ENCODE results near the gene RPN1.
"Not testable (repeated sequence)": the region's sequence is repeated elsewhere in the genome, so short reads cannot be mapped to it uniquely, and the experiment has no call there.

RPN1 gene

GRCh38 chr3:128650096-128651050 is at the start of gene RPN1:
TSS of gene RPN1 (minus strand) at chr3:128650818. CDS start at chr3:128650800, 18 bp downstream.
- peak; percentile 85 for DNase-seq (ENCODE audit: low read depth, low spot score)

- DNase-seq (ENCODE audit: low read depth, low spot score) = no peak
Observed at GRCh38 chr3:128698211-128699047, 47.8 kb upstream of the RPN1 start.

- DNase-seq (ENCODE audit: low read depth, low spot score) = no peak
Observed at GRCh38 chr3:128697341-128697740, 46.7 kb upstream of the RPN1 start.

GRCh38 chr3:128693696-128694095 is 43.1 kb upstream of the RPN1 start:
- no peak for DNase-seq (ENCODE audit: low read depth, low spot score)

GRCh38 chr3:128689060-128689459 is 38.4 kb upstream of the RPN1 start:
- no peak for DNase-seq (ENCODE audit: low read depth, low spot score)

GRCh38 chr3:128686465-128686864 is 35.8 kb upstream of the RPN1 start:
- DNase-seq (ENCODE audit: low read depth, low spot score) = no peak

- no peak for DNase-seq (ENCODE audit: low read depth, low spot score)
Observed at GRCh38 chr3:128684986-128685726, 34.5 kb upstream of the RPN1 start.

GRCh38 chr3:128683957-128684356 is 33.3 kb upstream of the RPN1 start:
- no peak for DNase-seq (ENCODE audit: low read depth, low spot score)

- no peak for DNase-seq (ENCODE audit: low read depth, low spot score)
Observed at GRCh38 chr3:128681369-128681829, 30.8 kb upstream of the RPN1 start.

GRCh38 chr3:128680603-128681368 is 30.2 kb upstream of the RPN1 start:
- DNase-seq (ENCODE audit: low read depth, low spot score) = peak; percentile 96

GRCh38 chr3:128679338-128679737 is 28.7 kb upstream of the RPN1 start:
- no peak for DNase-seq (ENCODE audit: low read depth, low spot score)

GRCh38 chr3:128675802-128676201 is 25.2 kb upstream of the RPN1 start:
- DNase-seq (ENCODE audit: low read depth, low spot score) = not testable (repeated sequence)

GRCh38 chr3:128674161-128674784 is 23.7 kb upstream of the RPN1 start:
- no peak for DNase-seq (ENCODE audit: low read depth, low spot score)

- no peak for DNase-seq (ENCODE audit: low read depth, low spot score)
Observed at GRCh38 chr3:128667641-128668040, 17.0 kb upstream of the RPN1 start.

- no peak for DNase-seq (ENCODE audit: low read depth, low spot score)
Observed at GRCh38 chr3:128665362-128666021, 14.9 kb upstream of the RPN1 start.

GRCh38 chr3:128663151-128663550 is 12.5 kb upstream of the RPN1 start:
- no peak for DNase-seq (ENCODE audit: low read depth, low spot score)

GRCh38 chr3:128655531-128655930 is 4.9 kb upstream of the RPN1 start:
- DNase-seq (ENCODE audit: low read depth, low spot score) = no peak

- not testable (repeated sequence) for DNase-seq (ENCODE audit: low read depth, low spot score)
Observed at GRCh38 chr3:128653993-128654805, 3.6 kb upstream of the RPN1 start.
